ENCODE results near the gene DGKI.

DGKI gene

GRCh38 chr7:137787301-137787976 is 59.3 kb downstream of the DGKI start:
- no peak for DNase-seq (ENCODE audit: low read depth in 2 of 2)

- DNase-seq (ENCODE audit: low read depth in 2 of 2), result no peak
Observed at GRCh38 chr7:137778511-137778910, 68.3 kb downstream of the DGKI start.

DNA sequence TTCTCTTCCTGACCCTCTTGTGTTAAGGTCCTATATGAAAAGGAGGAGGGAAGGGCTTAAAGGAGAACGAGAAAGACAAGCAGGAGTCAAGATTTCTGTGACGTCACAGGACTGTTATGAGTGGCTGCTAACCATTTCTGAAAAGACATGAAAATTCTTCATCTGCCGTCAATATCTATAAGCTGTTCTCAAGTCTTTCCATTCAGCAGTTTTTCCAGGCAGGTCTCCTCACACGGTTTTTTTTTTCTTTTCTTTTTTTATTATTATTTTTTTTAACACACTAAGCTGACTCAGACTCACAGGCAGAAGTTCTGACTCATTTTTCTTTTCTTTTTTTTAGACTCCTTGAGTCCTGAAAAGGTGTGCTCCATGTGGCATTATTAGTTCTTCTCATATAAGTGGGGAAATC is 72.0 kb downstream of the DGKI start:
- no peak for DNase-seq (ENCODE audit: low read depth in 2 of 2)

- no peak for DNase-seq (ENCODE audit: low read depth in 2 of 2)
Observed at GRCh38 chr7:137772748-137773147, 74.0 kb downstream of the DGKI start.

GRCh38 chr7:137772316-137772715 is 74.5 kb downstream of the DGKI start:
- DNase-seq (ENCODE audit: low read depth in 2 of 2), result no peak

DNA sequence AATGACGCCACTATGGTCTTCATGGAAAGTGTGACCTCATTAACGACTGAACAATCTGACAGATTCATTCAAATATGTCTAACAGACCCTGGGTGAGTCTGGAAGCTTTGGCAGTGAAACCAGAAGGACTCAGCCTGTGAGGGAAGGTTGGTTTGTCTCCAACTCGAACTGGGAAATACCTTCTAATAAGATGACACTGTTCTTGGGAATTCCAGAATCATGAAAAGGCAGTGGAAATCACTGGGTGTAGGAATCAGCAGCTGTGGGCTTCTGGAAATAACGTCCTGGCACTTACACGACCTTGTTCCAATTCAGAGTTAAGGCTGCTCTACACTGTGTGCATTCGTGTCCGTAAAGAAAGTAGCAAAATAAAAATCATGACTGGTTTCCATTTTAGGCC is 75.1 kb downstream of the DGKI start:
- no peak for DNase-seq (ENCODE audit: low read depth in 2 of 2)

DNA sequence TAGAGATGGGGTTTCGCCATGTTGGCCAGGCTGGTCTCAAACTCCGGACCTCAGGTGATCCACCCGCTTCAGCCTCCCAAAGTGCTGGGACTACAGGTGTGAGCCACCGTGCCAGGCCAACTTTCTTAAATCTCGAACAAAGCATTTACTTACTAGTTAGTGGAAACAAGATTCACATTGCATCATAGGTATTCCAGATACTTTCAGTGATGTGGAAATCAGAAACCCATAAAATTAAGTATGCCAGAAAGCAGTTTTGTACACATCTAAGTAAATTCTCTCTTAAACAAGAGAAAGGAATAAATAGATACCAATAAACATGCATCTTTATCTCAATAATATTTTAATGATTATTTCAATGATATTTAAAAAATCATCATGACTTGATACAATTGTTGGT is 75.5 kb downstream of the DGKI start:
- no peak for DNase-seq (ENCODE audit: low read depth in 2 of 2)

GRCh38 chr7:137768366-137768765 is 78.4 kb downstream of the DGKI start:
- DNase-seq (ENCODE audit: low read depth in 2 of 2), result no peak

- no peak for DNase-seq (ENCODE audit: low read depth in 2 of 2)
Observed at GRCh38 chr7:137762334-137762733, 84.4 kb downstream of the DGKI start.

DNA sequence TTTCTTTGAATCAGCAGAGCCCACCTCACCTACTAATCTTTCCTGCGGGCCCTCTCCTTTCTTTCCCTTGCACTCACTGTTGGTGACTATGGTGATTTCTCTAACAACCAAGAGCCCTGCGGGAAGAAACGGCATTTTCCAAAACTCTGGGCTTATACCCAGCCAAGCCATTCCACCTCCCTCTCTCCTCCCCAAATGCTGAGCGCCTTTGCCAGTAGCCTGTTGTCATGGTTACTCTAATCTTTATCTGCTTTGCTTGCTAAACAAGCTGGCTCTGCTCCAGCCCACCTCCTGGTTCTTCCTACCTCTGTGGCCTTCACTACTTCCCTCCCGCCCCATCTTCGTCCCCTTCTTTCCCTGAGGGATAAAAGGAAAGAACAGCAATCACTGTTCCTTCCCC is 86.7 kb downstream of the DGKI start:
- no peak for DNase-seq (ENCODE audit: low read depth in 2 of 2)

DNA sequence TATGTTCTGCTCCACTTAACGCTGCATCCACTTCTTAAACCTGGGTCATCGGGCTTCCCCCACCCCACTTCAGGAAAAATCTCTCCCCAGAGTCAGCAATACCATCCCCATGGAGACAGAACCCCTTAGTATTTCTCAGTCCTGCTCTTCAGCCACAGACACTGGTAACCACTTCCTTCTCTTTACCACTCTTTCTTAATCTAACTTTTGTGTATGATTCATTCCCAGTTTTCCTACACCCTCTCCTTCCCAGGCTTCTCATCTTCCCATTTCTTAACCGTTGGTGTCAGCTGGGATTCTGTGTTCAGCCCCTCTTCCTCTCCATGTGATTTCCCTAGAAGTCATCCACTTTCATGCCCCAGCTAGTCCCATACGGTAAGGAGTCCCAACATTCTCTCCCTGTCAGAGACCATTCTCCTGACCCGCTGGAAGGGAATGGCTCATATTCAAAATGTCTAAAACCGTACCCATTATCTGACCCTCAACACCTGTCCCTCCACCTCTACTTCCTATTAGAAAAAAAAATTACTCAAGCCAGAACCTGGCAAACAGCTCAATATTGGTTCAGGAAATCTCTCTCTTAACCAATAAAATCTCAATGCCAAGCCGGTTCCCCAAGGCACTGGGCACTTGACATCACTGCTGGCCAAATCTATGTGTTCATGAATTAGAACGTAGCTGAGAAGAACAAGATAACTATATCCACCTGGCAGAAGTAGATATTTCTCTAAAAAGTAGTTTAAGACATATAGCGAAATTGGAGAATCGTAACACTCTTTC is 89.4 kb downstream of the DGKI start:
- DNase-seq (ENCODE audit: low read depth in 2 of 2), result no peak

- DNase-seq (ENCODE audit: low read depth in 2 of 2), result no peak
Observed at GRCh38 chr7:137755846-137756651, 90.7 kb downstream of the DGKI start.

DNA sequence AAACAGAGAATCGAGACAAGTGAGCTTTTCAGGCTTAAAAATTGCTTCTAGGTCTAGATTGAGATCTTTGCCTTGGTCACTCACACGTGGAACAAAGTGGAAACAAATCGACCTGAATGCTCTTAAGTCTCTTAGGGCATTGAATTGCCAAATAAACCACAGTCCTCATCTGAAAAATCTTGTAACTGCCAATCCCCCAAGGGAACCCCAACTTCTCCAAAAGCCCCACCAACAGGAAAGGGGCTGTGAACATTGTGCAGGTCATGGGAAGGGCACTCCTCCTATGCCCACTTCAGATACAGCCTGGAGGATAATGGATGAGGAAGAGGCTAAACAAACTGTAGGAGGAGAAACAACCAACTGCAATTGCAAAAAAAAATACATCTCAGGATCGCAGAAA is 91.3 kb downstream of the DGKI start:
- DNase-seq (ENCODE audit: low read depth in 2 of 2), result no peak

DNA sequence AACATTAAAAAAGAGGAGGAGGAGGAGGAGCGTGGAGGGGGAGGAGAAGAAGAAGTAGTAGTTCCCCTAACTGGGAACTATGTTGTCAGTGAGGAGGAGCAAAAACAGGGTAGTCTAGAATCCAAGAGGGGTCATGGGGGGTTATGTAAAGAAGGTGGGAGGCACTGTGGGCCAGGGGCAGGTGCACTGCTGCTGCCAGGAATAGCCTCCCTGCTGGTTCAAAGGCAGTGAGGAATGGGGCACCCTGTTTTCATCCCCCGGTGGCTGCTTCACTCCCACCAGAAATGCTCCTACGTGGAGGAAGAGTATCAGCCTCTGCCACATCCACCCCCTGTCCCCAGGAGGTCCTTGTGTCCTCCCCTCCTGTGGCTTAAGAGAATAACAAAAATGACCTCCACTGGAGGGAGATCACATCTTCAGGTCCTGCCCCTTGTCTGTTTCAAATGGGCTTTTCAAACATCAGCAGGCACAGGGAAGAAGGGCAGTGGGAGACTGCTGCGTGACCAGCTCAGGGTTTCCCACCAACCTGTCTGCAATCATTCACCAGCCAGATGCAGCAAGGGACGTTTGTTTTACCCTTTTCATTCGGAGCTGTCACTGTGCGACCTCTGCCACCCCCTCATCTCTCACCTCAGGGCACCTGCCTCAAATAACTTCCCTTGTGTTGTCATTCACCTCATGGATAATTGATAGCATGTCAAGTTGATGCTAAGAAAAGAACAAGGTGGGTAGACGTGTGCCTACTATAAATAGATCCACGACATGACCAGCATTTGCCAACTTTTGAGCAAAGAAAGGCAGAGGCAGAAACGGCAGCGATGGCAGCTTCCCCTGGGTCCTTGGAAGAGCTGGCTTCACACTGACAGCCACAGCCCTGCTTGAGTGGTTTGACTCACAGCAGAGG is 92.6 kb downstream of the DGKI start:
- DNase-seq (ENCODE audit: low read depth in 2 of 2), result no peak

GRCh38 chr7:137753575-137753947 is 93.2 kb downstream of the DGKI start:
- no peak for DNase-seq (ENCODE audit: low read depth in 2 of 2)

GRCh38 chr7:137753067-137753466 is 93.7 kb downstream of the DGKI start:
- no peak for DNase-seq (ENCODE audit: low read depth in 2 of 2)

DNA sequence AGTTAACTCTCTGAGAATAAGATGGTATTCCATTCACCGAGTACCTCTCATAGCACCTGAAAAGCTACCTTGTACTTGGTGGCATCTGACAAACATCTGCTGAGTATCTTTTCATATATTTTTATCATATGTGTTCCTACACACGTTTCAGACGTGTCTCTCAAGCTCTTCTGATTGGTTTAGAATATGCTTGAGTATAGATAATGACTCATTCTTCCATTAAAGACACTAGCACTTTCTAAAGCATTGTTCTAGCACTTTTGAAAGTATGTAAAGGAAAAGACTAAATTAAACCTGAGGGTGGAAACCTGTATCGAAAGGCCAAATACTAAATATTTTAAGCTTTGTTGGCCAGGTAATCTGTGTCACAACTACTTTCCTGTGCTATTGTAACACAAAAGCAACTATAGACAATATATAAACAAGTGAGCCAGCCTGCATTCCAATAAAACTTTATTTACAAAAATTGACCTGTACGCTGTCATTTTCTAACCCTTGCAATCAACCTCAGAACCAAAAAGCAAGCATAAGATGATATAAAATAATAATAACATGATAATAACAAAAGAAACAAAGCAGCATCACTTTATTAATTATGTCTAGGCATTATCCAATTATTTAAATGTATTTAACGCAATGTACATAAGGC is 95.3 kb downstream of the DGKI start:
- no peak for DNase-seq (ENCODE audit: low read depth in 2 of 2)

DNA sequence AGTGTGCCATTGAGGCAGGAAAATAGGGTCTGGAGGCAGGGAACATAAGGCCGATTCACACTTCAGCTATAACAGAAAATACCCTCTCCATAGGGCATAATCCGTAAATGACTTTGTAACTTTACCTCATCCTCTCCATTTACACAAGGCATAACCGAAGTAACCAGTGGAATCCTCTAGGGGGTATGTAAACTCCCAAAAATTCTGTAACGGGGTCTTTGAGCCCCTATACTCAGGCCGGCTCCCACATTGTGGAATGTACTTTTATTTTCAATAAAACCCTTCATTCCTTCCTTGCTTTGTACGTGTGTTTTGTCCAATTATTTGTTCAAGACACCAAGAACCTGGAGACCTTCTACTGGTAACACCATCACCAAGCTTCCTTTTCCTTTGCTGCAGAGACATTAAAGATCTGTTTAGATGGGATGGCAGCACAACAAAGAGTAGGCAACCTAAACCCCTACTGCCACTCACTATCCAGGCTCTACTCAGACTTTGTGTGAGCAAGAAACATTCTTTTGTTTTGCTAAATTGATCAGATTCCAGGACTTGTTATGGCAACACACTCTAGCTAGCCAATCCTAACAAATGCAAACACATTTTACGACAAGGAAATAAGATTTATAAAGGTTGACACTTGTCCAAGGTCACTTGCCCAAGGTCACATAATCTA is 99.3 kb downstream of the DGKI start:
- DNase-seq (ENCODE audit: low read depth in 2 of 2), result no peak

DNA sequence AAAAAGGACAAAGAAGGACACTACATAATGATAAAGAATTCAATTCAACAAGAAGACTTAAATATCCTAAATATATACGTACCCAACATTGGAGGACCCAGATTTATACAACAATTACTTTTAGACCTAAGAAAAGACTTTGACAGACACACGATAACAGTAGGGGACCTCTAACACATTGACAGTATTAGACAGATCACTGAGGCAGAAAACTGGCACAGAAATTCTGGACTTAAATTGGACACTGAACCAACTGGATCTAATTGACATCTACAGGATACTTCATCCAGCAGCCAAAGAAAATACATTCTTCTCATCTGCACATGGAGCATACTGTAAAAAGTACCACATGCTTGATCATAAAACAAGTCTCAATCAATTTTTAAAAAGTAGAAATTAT is 103.8 kb downstream of the DGKI start:
- DNase-seq (ENCODE audit: low read depth in 2 of 2), result no peak

- DNase-seq (ENCODE audit: low read depth in 2 of 2), result no peak
Observed at GRCh38 chr7:137742051-137742450, 104.7 kb downstream of the DGKI start.

DNA sequence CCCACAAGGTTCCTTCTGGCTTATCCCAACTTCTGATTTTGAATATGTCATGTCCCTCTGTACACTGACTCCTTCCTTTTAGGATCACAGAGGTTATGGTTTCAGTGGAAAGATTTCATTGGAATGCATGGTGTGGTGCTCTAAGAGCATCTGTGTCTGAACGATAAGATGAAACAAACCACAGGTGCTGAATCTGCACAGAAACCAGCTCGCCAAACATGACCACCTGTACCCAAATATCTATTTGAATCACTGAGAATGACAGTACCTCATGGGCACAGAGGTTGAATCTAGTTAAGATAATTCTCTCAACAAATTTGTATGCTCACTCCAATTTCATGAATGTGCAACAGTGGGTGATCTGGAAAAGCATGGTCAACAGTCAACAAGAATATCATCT is 105.3 kb downstream of the DGKI start:
- no peak for DNase-seq (ENCODE audit: low read depth in 2 of 2)

All from stimulated activated CD8-positive, alpha-beta memory T cell treated with anti-CD3 and anti-CD28 coated beads, Interleukin-7, amount 100 ng/mL, for 4 hours (primary cell).